Thymus (tissue), 11 donors: ENCODE data around the gene FBXL7. TPM values are rescaled to one million over a fixed set of nuclear protein-coding genes. Genes with fewer than 3 reads are reported as not detected.

Experiments used
- DNase-seq, 9 donors: peaks; one replicate each; pipeline ENCODE4 v3.0.0-alpha.2; 2013; ENCODE audit warnings: low spot score in 9 of 9, low read depth in 6 of 9, missing footprints in 1 of 9
- H3K27ac ChIP-seq, 2 donors: one replicate each; pipeline ENCODE4 v1.5.1; 2013; ENCODE audit warnings: control low read depth in 1 of 2, low read depth in 1 of 2, low read length in 1 of 2, mild to moderate bottlenecking in 1 of 2, moderate library complexity in 1 of 2
- H3K27me3 ChIP-seq, 2 donors: one replicate each; pipeline ENCODE4 v1.5.1; 2013; ENCODE audit warnings: low read length in 1 of 2; ENCODE audit not compliant: control insufficient read depth in 2 of 2, insufficient read depth in 1 of 2
- H3K36me3 ChIP-seq, 2 donors: one replicate each; pipeline ENCODE4 v1.5.1; 2013; ENCODE audit warnings: low read length in 1 of 2, mild to moderate bottlenecking in 1 of 2, moderate library complexity in 1 of 2; ENCODE audit not compliant: control insufficient read depth in 2 of 2, insufficient read depth in 2 of 2
- H3K4me1 ChIP-seq, 2 donors: one replicate each; pipeline ENCODE4 v1.5.1; 2013; ENCODE audit warnings: low read length in 2 of 2; ENCODE audit not compliant: control insufficient read depth in 2 of 2, insufficient read depth in 2 of 2
- H3K4me3 ChIP-seq, 2 donors: one replicate each; pipeline ENCODE4 v1.5.1; 2013; ENCODE audit warnings: low read length in 2 of 2, control low read depth in 1 of 2, mild to moderate bottlenecking in 1 of 2
- H3K9me3 ChIP-seq, 2 donors: one replicate each; pipeline ENCODE4 v1.5.1; 2013; ENCODE audit warnings: low read length in 1 of 2, mild to moderate bottlenecking in 1 of 2; ENCODE audit not compliant: control insufficient read depth in 2 of 2, insufficient read depth in 1 of 2
- WGBS: extraction: QIAGEN DNeasy Blood & Tissue Kit; methylation state at CpG from one replicate; pipeline ENCODE4 v1.1.7; 2013; 5-methylcytosine and 5-hydroxymethylcytosine counted together
- polyA plus RNA-seq: library from polyadenylated mRNA; stranded (reverse); fragments of 200-250 nt; gene quantifications from one replicate; pipeline ENCODE4 v1.2.3, GENCODE V29; 2013
- total RNA-seq: library from RNA; stranded (reverse); fragments of 120-200 nt; gene quantifications from one replicate; pipeline ENCODE4 v1.2.4, GENCODE V29; 2013
- donor health status: healthy.

Gene FBXL7
- total and polyA plus RNA-seq, 2 donors, result 0.90 to 2.7 TPM

DNA sequence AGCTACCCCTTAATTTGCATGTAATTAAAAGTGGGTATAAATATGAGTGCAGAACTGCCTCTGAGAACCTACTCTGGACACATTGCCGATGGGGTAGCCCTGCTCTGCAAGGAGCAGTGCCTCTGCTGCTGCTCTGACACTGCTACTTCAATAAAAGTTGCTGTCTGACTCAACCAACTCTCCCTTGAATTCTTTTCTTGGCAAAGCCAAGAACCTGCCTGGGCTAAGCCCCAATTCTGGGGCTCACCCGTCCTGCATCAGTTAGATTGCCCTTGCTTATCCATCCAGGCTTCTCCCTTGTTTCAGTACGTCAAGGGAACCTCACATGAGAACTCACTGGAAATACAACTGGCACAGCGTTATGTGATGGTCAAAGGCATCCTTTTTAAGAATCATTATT is 44.1 kb downstream of the FBXL7 start:
- H3K27me3 ChIP-seq, result no peaks in the 10 kb centered on the region
- WGBS, result 84% methylated on average over 4 of the region's 4 CpGs
- no peaks in the 10 kb centered on the region for H3K4me1 ChIP-seq
- no peak overlapping the region for H3K27ac ChIP-seq
- DNase-seq, result no peak
- H3K36me3 ChIP-seq, result no peaks in the 10 kb centered on the region
- no peak overlapping the region for H3K4me3 ChIP-seq
- H3K9me3 ChIP-seq, result no peaks in the 10 kb centered on the region

DNA sequence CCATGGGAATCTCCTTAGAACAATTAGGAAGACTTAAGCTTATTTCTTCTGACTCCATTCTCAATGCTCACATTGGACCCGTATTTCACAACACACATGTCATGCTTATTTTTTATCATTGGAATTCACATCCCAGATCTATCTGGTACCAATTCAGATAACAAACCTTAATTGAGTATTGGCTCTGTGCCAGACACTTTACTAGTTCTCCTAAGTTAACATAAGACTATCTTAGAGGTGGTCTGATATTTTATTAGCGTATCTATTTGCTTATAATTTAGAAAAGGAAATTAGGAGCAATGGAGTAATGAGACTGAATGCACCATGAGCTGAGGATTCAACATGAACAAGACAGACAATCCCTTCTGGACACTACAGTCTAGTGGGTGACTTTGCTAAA is 45.1 kb downstream of the FBXL7 start:
- no peaks in the 10 kb centered on the region for H3K27me3 ChIP-seq
- 93% methylated on average over 2 of the region's 2 CpGs for WGBS
- no peaks in the 10 kb centered on the region for H3K9me3 ChIP-seq
- H3K27ac ChIP-seq, result no peak overlapping the region
- DNase-seq, result no peak
- no peaks in the 10 kb centered on the region for H3K4me1 ChIP-seq
- H3K4me3 ChIP-seq, result no peak overlapping the region
- no peaks in the 10 kb centered on the region for H3K36me3 ChIP-seq

DNA sequence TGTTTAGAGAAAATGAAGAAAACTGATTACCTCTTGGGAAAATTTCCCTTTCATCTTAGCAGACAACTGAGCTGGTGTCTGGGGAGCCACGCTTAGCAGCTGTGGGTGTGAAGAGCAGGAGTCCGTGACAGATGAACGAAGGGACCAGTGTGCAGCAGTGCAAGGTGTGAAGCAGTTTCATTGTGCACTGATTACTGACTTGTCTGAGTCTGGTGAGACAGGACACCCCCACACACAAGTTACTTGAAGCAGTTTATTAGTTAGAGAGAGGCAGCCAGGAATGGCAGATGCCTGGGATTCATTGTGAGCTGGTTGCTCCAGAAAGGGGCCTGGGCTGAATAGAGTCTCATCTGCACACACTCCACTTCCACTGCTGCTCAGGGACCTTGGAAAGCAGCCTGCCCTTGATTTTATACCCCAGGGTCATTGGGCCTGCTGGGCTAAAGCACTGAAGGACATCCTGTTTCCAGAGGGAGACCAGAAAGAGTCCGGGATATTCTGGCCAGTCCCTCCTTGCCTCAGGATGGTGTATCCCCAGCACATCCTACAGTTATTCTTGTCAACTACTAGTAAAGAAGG is 47.4 kb downstream of the FBXL7 start:
- DNase-seq, result peak in 1 of 9 donors; percentile 1
- Histone ChIP-seq H3K9me3 (no peaks in the 10 kb centered on the region), H3K36me3 (no peaks in the 10 kb centered on the region), H3K27ac (no peak overlapping the region), H3K27me3 (no peaks in the 10 kb centered on the region), H3K4me3 (no peak overlapping the region), H3K4me1 (no peaks in the 10 kb centered on the region)
- 93% methylated on average over 4 of the region's 4 CpGs for WGBS

DNA sequence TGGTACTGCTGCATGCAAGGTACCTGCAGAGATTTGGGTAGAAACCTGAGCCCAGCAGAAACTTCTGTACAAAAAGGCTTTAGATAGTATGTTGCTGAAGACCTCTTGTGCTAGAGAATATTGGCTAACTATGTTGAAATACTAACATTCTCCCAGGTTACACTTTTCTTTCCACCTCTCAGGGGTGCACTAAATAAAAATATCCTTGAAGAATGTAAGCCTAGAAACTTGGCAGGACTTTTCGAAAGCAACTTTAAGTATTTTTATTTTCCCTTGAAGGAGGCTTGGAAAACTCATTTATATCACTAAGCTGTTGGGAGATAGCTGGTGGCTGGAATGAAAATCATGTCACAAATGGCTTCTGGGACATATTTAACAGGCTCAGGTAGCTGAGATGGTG is 50.0 kb downstream of the FBXL7 start:
- Histone ChIP-seq H3K4me3 (no peak overlapping the region), H3K27me3 (no peaks in the 10 kb centered on the region), H3K4me1 (no peaks in the 10 kb centered on the region), H3K9me3 (no peaks in the 10 kb centered on the region), H3K27ac (no peak overlapping the region), H3K36me3 (no peaks in the 10 kb centered on the region)
- 95% methylated on average over 1 of the region's 1 CpG for WGBS
- DNase-seq, result no peak

DNA sequence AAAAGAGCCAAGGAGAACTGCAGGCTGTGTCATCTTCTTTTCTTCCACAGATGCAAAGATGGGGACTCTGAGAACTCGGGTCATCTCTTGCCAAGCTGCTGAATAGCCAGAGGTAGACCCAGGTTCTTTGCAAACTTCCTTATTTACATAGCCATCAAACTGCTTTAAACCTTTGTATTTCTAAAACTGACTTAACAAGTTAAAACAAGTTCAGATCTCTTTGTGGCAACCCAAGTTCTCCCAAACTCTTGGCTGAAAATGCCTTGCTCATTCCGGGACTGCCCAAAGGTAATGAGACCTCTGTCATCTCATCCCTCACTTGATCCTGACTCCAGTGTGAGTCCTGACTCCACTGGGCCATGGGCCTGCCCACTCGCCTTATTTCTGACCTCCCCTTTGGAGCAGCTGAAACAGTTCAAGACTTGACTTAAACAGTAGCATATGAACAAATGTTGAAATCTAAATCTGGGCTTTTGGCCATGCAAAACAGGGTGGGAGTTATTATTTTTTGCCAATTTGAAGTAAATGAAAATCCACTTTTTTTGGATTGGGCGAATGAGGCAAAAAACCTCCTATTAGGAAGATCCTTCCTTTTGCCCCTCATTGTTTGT is 50.6 kb downstream of the FBXL7 start:
- Histone ChIP-seq H3K27me3 (no peaks in the 10 kb centered on the region), H3K4me1 (no peaks in the 10 kb centered on the region), H3K36me3 (no peaks in the 10 kb centered on the region), H3K4me3 (no peak overlapping the region), H3K9me3 (no peaks in the 10 kb centered on the region), H3K27ac (no peak overlapping the region)
- 77% methylated on average over 4 of the region's 4 CpGs for WGBS
- no peak for DNase-seq

DNA sequence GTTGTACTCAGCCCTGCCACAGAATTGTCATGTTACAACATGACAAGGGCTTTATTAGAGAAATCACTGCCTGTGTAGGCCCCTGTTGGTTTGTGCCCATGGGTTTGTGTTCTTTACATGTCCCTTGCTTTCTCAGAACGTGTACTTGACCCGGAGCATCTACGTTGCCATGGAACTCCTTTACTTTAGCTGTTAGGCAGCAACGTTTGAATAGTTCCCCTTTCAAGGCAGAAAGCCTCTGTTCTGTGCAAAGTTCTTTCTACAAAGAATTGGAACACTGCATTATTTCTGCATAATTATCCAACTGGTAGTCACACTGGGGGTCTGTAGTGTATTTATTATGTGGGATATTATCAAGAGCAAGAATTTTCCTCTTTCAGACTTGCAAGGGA is 51.1 kb downstream of the FBXL7 start:
- Histone ChIP-seq H3K4me1 (no peaks in the 10 kb centered on the region), H3K27me3 (no peaks in the 10 kb centered on the region), H3K27ac (no peak overlapping the region), H3K4me3 (no peak overlapping the region), H3K9me3 (peaks cover 0 to 1% of the 10 kb centered on the region in 2 donors), H3K36me3 (no peaks in the 10 kb centered on the region)
- DNase-seq, result no peak
- WGBS, result 69% methylated on average over 4 of the region's 4 CpGs

DNA sequence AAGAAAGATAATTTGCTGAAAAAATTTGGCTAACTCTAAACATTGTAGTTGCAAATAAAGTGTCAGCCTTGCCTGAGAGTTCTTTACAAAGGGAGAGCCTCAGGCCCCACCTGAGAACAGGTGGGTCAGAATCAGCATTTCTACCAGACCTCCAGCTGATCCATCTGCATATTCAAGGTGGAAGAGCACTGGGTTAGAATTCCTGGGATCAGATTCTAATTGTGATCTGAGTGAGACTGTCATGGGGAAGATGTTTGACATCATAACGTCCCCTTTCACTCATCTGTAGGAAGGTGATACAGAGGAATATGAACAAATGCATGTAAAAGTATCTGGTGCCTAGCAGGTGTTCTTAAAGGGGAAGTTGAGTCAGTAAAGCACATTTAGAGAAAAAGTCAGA is 54.6 kb downstream of the FBXL7 start:
- no peak for DNase-seq
- WGBS, result 65% methylated on average over 1 of the region's 1 CpG
- H3K9me3 ChIP-seq, result peaks cover 0 to 2% of the 10 kb centered on the region in 2 donors
- no peaks in the 10 kb centered on the region for H3K36me3 ChIP-seq
- no peak overlapping the region for H3K27ac ChIP-seq
- no peaks in the 10 kb centered on the region for H3K4me1 ChIP-seq
- no peaks in the 10 kb centered on the region for H3K27me3 ChIP-seq
- H3K4me3 ChIP-seq, result no peak overlapping the region

DNA sequence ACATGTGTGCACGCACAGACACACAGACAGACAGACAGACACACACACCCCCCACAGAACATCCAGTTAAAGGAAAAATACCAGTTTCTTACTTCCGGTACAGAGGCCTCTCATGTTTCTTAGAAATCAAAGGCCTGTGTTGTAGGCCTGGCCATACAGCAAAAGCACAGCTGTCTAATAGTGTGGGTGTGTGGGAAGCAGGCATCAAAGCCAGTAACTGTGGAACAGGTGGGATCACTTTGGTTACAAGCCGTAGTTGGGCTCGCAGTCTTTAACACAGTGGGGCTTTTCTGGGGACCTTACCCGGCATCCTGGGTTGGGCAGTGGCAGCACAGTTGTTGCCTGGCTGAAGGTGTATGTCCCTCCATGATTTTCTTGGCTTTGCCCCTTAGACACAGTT is 55.2 kb downstream of the FBXL7 start:
- Histone ChIP-seq H3K4me1 (no peaks in the 10 kb centered on the region), H3K9me3 (peaks cover 0 to 2% of the 10 kb centered on the region in 2 donors), H3K4me3 (no peak overlapping the region), H3K27me3 (no peaks in the 10 kb centered on the region), H3K36me3 (no peaks in the 10 kb centered on the region), H3K27ac (no peak overlapping the region)
- 95% methylated on average over 5 of the region's 5 CpGs for WGBS
- DNase-seq, result no peak

DNA sequence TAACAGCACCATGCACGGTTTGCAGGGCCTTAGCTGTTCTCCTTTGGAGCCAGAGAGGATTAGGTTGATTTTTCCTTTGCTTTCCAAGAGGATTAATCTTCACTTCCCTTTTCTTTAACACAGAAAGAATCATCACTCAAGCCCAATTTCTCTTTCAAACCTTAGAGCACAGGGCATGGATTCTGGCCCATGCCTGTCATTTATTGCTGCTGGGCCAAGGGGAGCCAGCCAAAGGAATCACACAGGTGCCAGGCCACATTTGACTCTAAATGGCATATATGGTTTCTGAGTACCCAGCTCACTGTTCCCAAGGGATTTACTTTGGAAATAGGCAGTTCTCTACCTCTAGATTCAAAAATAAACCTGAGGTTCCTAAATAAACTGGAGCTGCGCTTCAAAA is 58.3 kb downstream of the FBXL7 start:
- Histone ChIP-seq H3K4me1 (no peaks in the 10 kb centered on the region), H3K27me3 (no peaks in the 10 kb centered on the region), H3K9me3 (peaks cover 0 to 2% of the 10 kb centered on the region in 2 donors), H3K36me3 (no peaks in the 10 kb centered on the region), H3K4me3 (no peak overlapping the region), H3K27ac (no peak overlapping the region)
- WGBS, result 90% methylated on average over 2 of the region's 2 CpGs
- DNase-seq, result no peak
